OCI-LY3 (cell line): ENCODE data around the gene TUBGCP4.

Experiments
- EZH2phosphoT487 ChIP-seq: fragments of 200-600 bp; shearing (Covaris generic); IDR thresholded peaks from 2 replicates; pipeline ENCODE4 v1.6.1; 2018; ENCODE audit warnings: antibody characterized with exemption, mixed run types, low read depth
- TF ChIP-seq, protein P1 (sequence below): fragments of 200-600, 300-600 bp; sonication (generic); IDR thresholded peaks from 2 replicates; pipeline ENCODE4 v1.5.1; 2014; ENCODE audit warnings: antibody characterized with exemption, low read length, low read depth

DNA sequence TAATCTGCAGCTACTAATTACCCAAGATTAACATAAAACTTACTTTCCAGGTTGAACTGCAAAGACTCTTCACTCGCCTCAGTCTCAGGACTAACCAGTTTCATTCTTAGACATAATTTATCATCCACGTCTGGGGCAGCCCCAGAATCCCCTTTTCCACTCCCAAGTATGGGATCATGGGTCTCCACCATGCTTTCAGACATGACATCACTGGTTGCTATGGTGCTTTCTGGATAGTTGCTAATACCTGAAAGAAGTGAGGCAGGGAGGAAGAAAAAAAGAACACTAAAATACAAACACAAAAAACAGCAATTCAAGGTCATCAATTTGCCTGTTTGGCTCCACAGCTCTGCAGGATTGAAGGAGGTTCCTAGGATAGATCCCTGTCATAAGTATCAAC, 75.4 kb downstream of the TUBGCP4 start:
- TF ChIP-seq, protein P1, sequence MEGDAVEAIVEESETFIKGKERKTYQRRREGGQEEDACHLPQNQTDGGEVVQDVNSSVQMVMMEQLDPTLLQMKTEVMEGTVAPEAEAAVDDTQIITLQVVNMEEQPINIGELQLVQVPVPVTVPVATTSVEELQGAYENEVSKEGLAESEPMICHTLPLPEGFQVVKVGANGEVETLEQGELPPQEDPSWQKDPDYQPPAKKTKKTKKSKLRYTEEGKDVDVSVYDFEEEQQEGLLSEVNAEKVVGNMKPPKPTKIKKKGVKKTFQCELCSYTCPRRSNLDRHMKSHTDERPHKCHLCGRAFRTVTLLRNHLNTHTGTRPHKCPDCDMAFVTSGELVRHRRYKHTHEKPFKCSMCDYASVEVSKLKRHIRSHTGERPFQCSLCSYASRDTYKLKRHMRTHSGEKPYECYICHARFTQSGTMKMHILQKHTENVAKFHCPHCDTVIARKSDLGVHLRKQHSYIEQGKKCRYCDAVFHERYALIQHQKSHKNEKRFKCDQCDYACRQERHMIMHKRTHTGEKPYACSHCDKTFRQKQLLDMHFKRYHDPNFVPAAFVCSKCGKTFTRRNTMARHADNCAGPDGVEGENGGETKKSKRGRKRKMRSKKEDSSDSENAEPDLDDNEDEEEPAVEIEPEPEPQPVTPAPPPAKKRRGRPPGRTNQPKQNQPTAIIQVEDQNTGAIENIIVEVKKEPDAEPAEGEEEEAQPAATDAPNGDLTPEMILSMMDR: no peak
- no peak for TF ChIP-seq EZH2phosphoT487
